SK-N-SH treated with all-trans-retinoic acid at 6 μM for 48 hours (cell line): ENCODE measurements around the gene DUSP7.

Source experiments
- ATAC-seq: fragments of 200-7000 bp; cut with Tn5 transposase; 3 replicates; pipeline ENCODE4 v1.9.1; 2020; ENCODE audit warnings: mild to moderate bottlenecking, moderate library complexity
- BACH2 ChIP-seq: fragments of 250-450 bp; sonication (Bioruptor Pico); IDR thresholded peaks from 2 replicates; pipeline ENCODE4 v1.9.0; 2021; ENCODE audit warnings: mild to moderate bottlenecking, borderline replicate concordance
- CSDC2 ChIP-seq: fragments of 250-450 bp; sonication (Bioruptor Pico); IDR thresholded peaks from 2 replicates; pipeline ENCODE4 v1.5.0; 2020; ENCODE audit warnings: mild to moderate bottlenecking, moderate library complexity
- GLIS3 ChIP-seq: fragments of 250-450 bp; sonication (Bioruptor Pico); IDR thresholded peaks from 2 replicates; pipeline ENCODE4 v1.5.0; 2020; ENCODE audit warnings: mild to moderate bottlenecking, moderate library complexity
- ISL1 ChIP-seq: fragments of 250-450 bp; sonication (Bioruptor Pico); IDR thresholded peaks from 2 replicates; pipeline ENCODE4 v2.1.2; 2022; ENCODE audit warnings: mild to moderate bottlenecking, moderate library complexity
- OSR1 ChIP-seq: fragments of 250-450 bp; sonication (Bioruptor Pico); IDR thresholded peaks from 2 replicates; pipeline ENCODE4 v1.8.0; 2022; ENCODE audit warnings: moderate library complexity, mild to moderate bottlenecking, inconsistent platforms
- POU6F1 ChIP-seq: fragments of 250-450 bp; sonication (Bioruptor Pico); IDR thresholded peaks from 2 replicates; pipeline ENCODE4 v1.8.0; 2021; ENCODE audit warnings: low read depth, mild to moderate bottlenecking, moderate library complexity, borderline replicate concordance
- PPARA ChIP-seq: fragments of 250-450 bp; sonication (Bioruptor Pico); IDR thresholded peaks from 2 replicates; pipeline ENCODE4 v1.5.0; 2020; ENCODE audit warnings: mild to moderate bottlenecking, borderline replicate concordance
- RARB ChIP-seq: fragments of 250-450 bp; sonication (Bioruptor Pico); IDR thresholded peaks from 2 replicates; pipeline ENCODE4 v1.8.0; 2021; ENCODE audit warnings: mild to moderate bottlenecking, moderate library complexity
- SNAI2 ChIP-seq: fragments of 250-450 bp; sonication (Bioruptor Pico); IDR thresholded peaks from 2 replicates; pipeline ENCODE4 v1.5.0; 2020; ENCODE audit warnings: mild to moderate bottlenecking, moderate library complexity
- TCF4 ChIP-seq: fragments of 250-450 bp; sonication (Bioruptor Pico); IDR thresholded peaks from 2 replicates; pipeline ENCODE4 v1.8.0; 2021; ENCODE audit warnings: mild to moderate bottlenecking, moderate library complexity, borderline replicate concordance
- TOX ChIP-seq: fragments of 250-450 bp; sonication (Bioruptor Pico); IDR thresholded peaks from 2 replicates; pipeline ENCODE4 v1.8.0; 2021; ENCODE audit warnings: mild to moderate bottlenecking, moderate library complexity, borderline replicate concordance
- TSHZ2 ChIP-seq: fragments of 250-450 bp; sonication (Bioruptor Pico); IDR thresholded peaks from 2 replicates; pipeline ENCODE4 v1.5.0; 2020; ENCODE audit warnings: mild to moderate bottlenecking, moderate library complexity
- ZC3H10 ChIP-seq: fragments of 250-450 bp; sonication (Bioruptor Pico); IDR thresholded peaks from 2 replicates; pipeline ENCODE4 v1.5.1; 2021; ENCODE audit warnings: mild to moderate bottlenecking, moderate library complexity
- ZFP3 ChIP-seq: fragments of 250-450 bp; sonication (Bioruptor Pico); IDR thresholded peaks from 2 replicates; pipeline ENCODE4 v1.5.0; 2020; ENCODE audit warnings: mild to moderate bottlenecking, moderate library complexity
- ZFP30 ChIP-seq: fragments of 450-650 bp; formaldehyde crosslinking; IDR thresholded peaks from 2 replicates; pipeline ENCODE4 v1.5.0; 2022; ENCODE audit warnings: mild to moderate bottlenecking, moderate library complexity
- ZNF565 ChIP-seq: fragments of 450-650 bp; formaldehyde crosslinking; conservative IDR thresholded peaks from 2 replicates; pipeline ENCODE4 v1.5.0; 2020; ENCODE audit warnings: low read depth, mild to moderate bottlenecking, moderate library complexity
- ZNF70 ChIP-seq: fragments of 450-650 bp; formaldehyde crosslinking; IDR thresholded peaks from 2 replicates; pipeline ENCODE4 v1.5.0; 2020; ENCODE audit warnings: mild to moderate bottlenecking, moderate library complexity
- ZNF8 ChIP-seq: fragments of 450-650 bp; formaldehyde crosslinking; IDR thresholded peaks from 2 replicates; pipeline ENCODE4 v1.5.0; 2020; ENCODE audit warnings: mild to moderate bottlenecking, moderate library complexity
- TF ChIP-seq, protein P1 (sequence below): fragments of 250-450 bp; sonication (Bioruptor Pico); IDR thresholded peaks from 2 replicates; pipeline ENCODE4 v1.5.1; 2021; ENCODE audit warnings: mild to moderate bottlenecking, moderate library complexity

Gene DUSP7

DNA sequence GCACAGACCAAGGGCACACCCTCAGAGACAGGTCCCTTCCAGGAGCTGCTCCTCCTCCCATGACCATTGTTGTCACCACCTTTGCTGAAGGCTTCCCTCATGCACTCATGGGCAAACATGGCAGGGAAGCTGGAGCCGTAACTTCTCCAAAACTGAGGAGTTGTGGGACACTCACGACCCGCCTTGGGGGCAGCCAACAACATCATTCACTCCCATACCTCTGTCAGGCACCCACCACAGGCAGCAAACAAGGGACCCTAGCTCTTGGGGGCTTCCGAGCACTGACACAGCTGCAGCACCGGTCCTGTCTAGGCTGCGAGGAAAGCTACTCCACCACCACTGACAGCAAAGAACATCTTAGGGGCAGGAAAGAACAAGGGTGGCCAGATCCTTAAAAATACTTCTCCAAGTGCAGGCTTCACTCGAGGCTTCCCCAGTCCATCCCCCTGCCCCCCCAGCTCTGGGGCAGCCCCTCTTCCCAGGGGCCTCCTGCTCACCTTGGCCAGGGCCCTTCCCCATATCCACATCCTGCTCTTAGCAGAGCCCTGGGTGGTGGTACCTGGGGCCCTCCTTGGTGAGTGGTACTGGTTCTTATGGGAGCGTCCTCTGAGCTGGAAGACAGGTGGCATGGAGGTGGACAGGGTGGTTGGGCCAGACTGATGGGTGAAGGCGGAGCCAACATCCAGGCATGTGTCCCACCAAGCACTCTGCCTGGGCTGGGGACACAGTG, 28.0 kb upstream of the DUSP7 start:
- TF ChIP-seq GLIS3 (CRISPR knock-in tag) (no peak), BACH2 (CRISPR knock-in tag) (no peak), ZNF565 (CRISPR knock-in tag) (no peak), CSDC2 (CRISPR knock-in tag) (no peak), ZNF8 (CRISPR knock-in tag) (no peak), RARB (CRISPR knock-in tag) (no peak), ZFP30 (CRISPR knock-in tag) (no peak), ZNF70 (CRISPR knock-in tag) (no peak), OSR1 (CRISPR knock-in tag) (no peak), PPARA (CRISPR knock-in tag) (no peak), ZFP3 (no peak)
- TF ChIP-seq, protein P1, sequence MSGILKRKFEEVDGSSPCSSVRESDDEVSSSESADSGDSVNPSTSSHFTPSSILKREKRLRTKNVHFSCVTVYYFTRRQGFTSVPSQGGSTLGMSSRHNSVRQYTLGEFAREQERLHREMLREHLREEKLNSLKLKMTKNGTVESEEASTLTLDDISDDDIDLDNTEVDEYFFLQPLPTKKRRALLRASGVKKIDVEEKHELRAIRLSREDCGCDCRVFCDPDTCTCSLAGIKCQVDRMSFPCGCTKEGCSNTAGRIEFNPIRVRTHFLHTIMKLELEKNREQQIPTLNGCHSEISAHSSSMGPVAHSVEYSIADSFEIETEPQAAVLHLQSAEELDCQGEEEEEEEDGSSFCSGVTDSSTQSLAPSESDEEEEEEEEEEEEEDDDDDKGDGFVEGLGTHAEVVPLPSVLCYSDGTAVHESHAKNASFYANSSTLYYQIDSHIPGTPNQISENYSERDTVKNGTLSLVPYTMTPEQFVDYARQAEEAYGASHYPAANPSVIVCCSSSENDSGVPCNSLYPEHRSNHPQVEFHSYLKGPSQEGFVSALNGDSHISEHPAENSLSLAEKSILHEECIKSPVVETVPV = no peak
- ATAC-seq = no peak

DNA sequence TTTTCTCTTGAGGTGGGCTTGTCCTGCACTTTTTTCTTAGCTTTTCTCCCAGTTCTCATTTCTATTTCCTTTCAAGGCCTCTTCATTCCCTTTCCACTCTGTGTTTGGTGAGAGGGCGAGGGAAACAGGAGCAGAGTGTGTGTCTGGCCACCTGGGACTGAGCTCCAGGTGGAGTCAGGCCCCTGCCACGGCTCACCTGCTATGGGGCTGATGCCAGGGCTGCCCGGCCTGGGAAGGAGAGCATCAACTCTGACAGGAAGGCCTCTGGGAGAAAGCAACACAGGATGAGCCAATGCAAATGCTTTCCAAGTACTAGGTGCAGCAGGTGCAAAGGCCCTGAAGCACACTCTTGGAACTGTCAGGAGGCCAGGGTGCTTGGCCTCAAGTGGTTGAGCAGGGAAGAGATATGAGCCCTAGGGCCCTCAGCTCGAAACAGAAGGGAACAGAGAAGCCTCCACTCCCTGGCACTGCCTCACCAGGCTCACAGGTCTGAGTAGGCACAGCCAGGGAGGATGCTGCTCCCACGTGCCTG, 27.3 kb upstream of the DUSP7 start:
- TF ChIP-seq PPARA (CRISPR knock-in tag) (no peak), ZNF8 (CRISPR knock-in tag) (no peak), ZNF70 (CRISPR knock-in tag) (no peak), TSHZ2 (CRISPR knock-in tag) (no peak), ZFP30 (CRISPR knock-in tag) (no peak)
- ATAC-seq = no peak

- ATAC-seq = no peak
- TF ChIP-seq ZNF70 (CRISPR knock-in tag) = no peak
- no peak for TF ChIP-seq CSDC2 (CRISPR knock-in tag)
- no peak for TF ChIP-seq TSHZ2 (CRISPR knock-in tag)
- TF ChIP-seq ZC3H10 (CRISPR knock-in tag) = no peak
These were observed 26.6 kb upstream of the DUSP7 start for GRCh38 chr3:52082951-52083350.

- no peak for TF ChIP-seq TOX (CRISPR knock-in tag)
- TF ChIP-seq TCF4 = no peak
- no peak for TF ChIP-seq ZNF8 (CRISPR knock-in tag)
- no peak for TF ChIP-seq RARB (CRISPR knock-in tag)
- no peak for TF ChIP-seq ZNF70 (CRISPR knock-in tag)
- ATAC-seq = no peak
These were observed 24.7 kb upstream of the DUSP7 start for GRCh38 chr3:52080830-52081719.

- TF ChIP-seq TCF4 (no peak), POU6F1 (CRISPR knock-in tag) (no peak), ZC3H10 (CRISPR knock-in tag) (no peak), ZFP3 (no peak), RARB (CRISPR knock-in tag) (no peak), TSHZ2 (CRISPR knock-in tag) (no peak), SNAI2 (CRISPR knock-in tag) (no peak), ISL1 (CRISPR knock-in tag) (no peak), PPARA (CRISPR knock-in tag) (no peak)
- ATAC-seq = no peak
These were observed 23.6 kb upstream of the DUSP7 start for GRCh38 chr3:52079958-52080357.
